Neural cell (in vitro differentiated cells): ENCODE measurements around the gene ASMTL. TPM values are rescaled to one million over a fixed set of nuclear protein-coding genes. Genes with fewer than 3 reads are reported as not detected.

Experiments
- H2AFZ ChIP-seq: fragments of 200-600, 300-800 bp; sonication (generic), shearing (Covaris generic); 2 replicates; pipeline ENCODE4 v1.6.0; 2014; ENCODE audit warnings: low read depth, mild to moderate bottlenecking, antibody characterized with exemption, low read length, moderate library complexity
- H3F3A ChIP-seq: fragments of 200-600 bp; shearing (Covaris generic); 2 replicates; pipeline ENCODE4 v1.6.1; 2016; ENCODE audit warnings: mild to moderate bottlenecking, moderate library complexity, mixed read lengths, antibody characterized with exemption, low read length; ENCODE audit not compliant: insufficient read depth, poor library complexity, severe bottlenecking
- H3K27ac ChIP-seq: fragments of 200-600, 300-800 bp; sonication (generic), shearing (Covaris generic); 2 replicates; pipeline ENCODE4 v1.5.1; 2014; ENCODE audit warnings: mild to moderate bottlenecking, low read length, moderate library complexity
- H3K27me3 ChIP-seq: fragments of 300-800, 200-600 bp; sonication (generic), shearing (Covaris generic); 2 replicates; pipeline ENCODE4 v1.6.0; 2014; ENCODE audit warnings: mild to moderate bottlenecking, low read depth, low read length, moderate library complexity; ENCODE audit not compliant: insufficient read depth
- H3K36me3 ChIP-seq: fragments of 300-800, 200-600 bp; sonication (generic), shearing (Covaris generic); 2 replicates; pipeline ENCODE4 v1.5.1; 2014; ENCODE audit warnings: mild to moderate bottlenecking, antibody characterized with exemption, low read length, moderate library complexity; ENCODE audit not compliant: insufficient read depth
- H3K4me2 ChIP-seq: fragments of 300-800, 200-600 bp; sonication (generic), shearing (Covaris generic); 2 replicates; pipeline ENCODE4 v1.6.0; 2014; ENCODE audit warnings: mild to moderate bottlenecking, low read length
- H3K4me3 ChIP-seq: fragments of 300-800, 200-600 bp; sonication (generic), shearing (Covaris generic); 2 replicates; pipeline ENCODE4 v1.5.1; 2014; ENCODE audit warnings: mild to moderate bottlenecking, low read length, moderate library complexity
- H3K79me2 ChIP-seq: fragments of 200-600 bp; shearing (Covaris generic); replicated peaks from 2 replicates; pipeline ENCODE4 v1.6.0; 2014; ENCODE audit warnings: mild to moderate bottlenecking, low read length, moderate library complexity; ENCODE audit not compliant: insufficient read depth
- H3K9ac ChIP-seq: fragments of 300-800, 200-600 bp; sonication (generic), shearing (Covaris generic); 2 replicates; pipeline ENCODE4 v1.6.1; 2016; ENCODE audit warnings: mild to moderate bottlenecking, low read length, mixed read lengths
- H3K9me2 ChIP-seq: fragments of 200-600 bp; shearing (Covaris generic); 2 replicates; pipeline ENCODE4 v1.6.1; 2016; ENCODE audit warnings: mild to moderate bottlenecking, low read length, mixed read lengths; ENCODE audit not compliant: insufficient read depth
- H3K9me3 ChIP-seq: fragments of 200-600, 300-800 bp; sonication (generic), shearing (Covaris generic); 2 replicates; pipeline ENCODE4 v1.6.1; 2016; ENCODE audit warnings: mild to moderate bottlenecking, mixed run types, low read length, moderate library complexity, mixed read lengths
- H4K20me1 ChIP-seq: fragments of 200-600 bp; shearing (Covaris generic); 2 replicates; pipeline ENCODE4 v1.6.1; 2016; ENCODE audit warnings: mild to moderate bottlenecking, mixed run types; ENCODE audit not compliant: insufficient read depth
- EP300 ChIP-seq: fragments of 450-650 bp; conservative IDR thresholded peaks from 2 replicates; pipeline ENCODE4 v1.6.1; 2014; ENCODE audit warnings: antibody characterized with exemption, mild to moderate bottlenecking, moderate library complexity; ENCODE audit not compliant: poor library complexity, severe bottlenecking
- EZH2 ChIP-seq: fragments of 200-600, 300-800 bp; shearing (Covaris generic), sonication (generic); IDR thresholded peaks from 2 replicates; pipeline ENCODE4 v1.6.1; 2014; ENCODE audit warnings: antibody characterized with exemption, low read length, borderline replicate concordance, mild to moderate bottlenecking; ENCODE audit not compliant: insufficient read depth, poor library complexity, severe bottlenecking
- MXI1 ChIP-seq: fragments of 450-650 bp; conservative IDR thresholded peaks from 2 replicates; pipeline ENCODE4 v1.6.1; 2014; ENCODE audit warnings: antibody characterized with exemption, mild to moderate bottlenecking; ENCODE audit not compliant: poor library complexity, severe bottlenecking
- POLR2AphosphoS5 ChIP-seq: IDR thresholded peaks from 2 replicates; pipeline ENCODE4 v1.6.1; 2012
- RAD21 ChIP-seq: fragments of 450-650 bp; conservative IDR thresholded peaks from 2 replicates; pipeline ENCODE4 v1.6.1; 2014; ENCODE audit warnings: antibody characterized with exemption, mild to moderate bottlenecking, moderate library complexity
- SMC3 ChIP-seq: fragments of 450-650 bp; conservative IDR thresholded peaks from 2 replicates; pipeline ENCODE4 v1.6.1; 2014; ENCODE audit warnings: antibody characterized with exemption, mild to moderate bottlenecking, moderate library complexity; ENCODE audit not compliant: poor library complexity
- TAF1 ChIP-seq: IDR thresholded peaks from 2 replicates; pipeline ENCODE4 v1.6.1; 2012; ENCODE audit warnings: low read depth
- polyA plus RNA-seq: library from polyadenylated mRNA; depleted of rRNA; stranded (reverse); fragments of >200 nt; gene quantifications from 2 replicates; pipeline ENCODE4 v1.2.3, GENCODE V29; 2014
- TF ChIP-seq, protein P1 (sequence below): IDR thresholded peaks from 2 replicates; pipeline ENCODE4 v1.6.1; 2012; ENCODE audit warnings: borderline replicate concordance
- TF ChIP-seq, protein P2 (sequence below): fragments of 450-650 bp; IDR thresholded peaks from 2 replicates; pipeline ENCODE4 v1.5.1; 2014; ENCODE audit warnings: antibody characterized with exemption, mild to moderate bottlenecking, moderate library complexity; ENCODE audit not compliant: poor library complexity, severe bottlenecking

Gene ASMTL
- polyA plus RNA-seq, 1 donor from 2014 or later = 25.9 TPM

DNA sequence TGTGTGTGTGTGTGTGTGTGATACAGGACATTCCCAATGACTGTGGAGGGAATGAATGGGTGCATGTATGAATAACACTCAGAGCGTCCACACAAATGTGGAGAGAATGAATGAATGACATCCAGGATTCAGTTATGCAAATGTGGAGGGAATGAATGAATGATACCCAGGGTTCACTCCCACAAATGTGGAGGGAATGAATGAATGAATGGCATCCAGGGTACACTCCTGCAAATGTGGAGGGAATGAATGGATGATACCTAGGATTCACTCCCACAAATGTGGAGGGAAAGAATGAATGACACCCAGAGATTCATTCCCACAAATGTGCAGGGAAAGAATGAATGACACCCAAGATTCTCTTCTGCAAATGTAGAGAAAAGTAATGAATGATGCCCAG, 36.0 kb upstream of the ASMTL start:
- Histone ChIP-seq H3K27ac (no peak overlapping the region), H3K9me2 (no peaks in the 10 kb centered on the region), H3K4me3 (no peak overlapping the region), H3K36me3 (no peaks in the 10 kb centered on the region), H3F3A (no peaks in the 10 kb centered on the region), H3K4me2 (no peak overlapping the region), H3K27me3 (no peaks in the 10 kb centered on the region), H4K20me1 (no peaks in the 10 kb centered on the region), H3K79me2 (no peaks in the 10 kb centered on the region), H2AFZ (no peak overlapping the region), H3K9me3 (no peaks in the 10 kb centered on the region), H3K9ac (no peak overlapping the region)
- TF ChIP-seq EZH2 = no peak
- no peak for TF ChIP-seq EP300
- no peak for TF ChIP-seq TAF1
- TF ChIP-seq, protein P1, sequence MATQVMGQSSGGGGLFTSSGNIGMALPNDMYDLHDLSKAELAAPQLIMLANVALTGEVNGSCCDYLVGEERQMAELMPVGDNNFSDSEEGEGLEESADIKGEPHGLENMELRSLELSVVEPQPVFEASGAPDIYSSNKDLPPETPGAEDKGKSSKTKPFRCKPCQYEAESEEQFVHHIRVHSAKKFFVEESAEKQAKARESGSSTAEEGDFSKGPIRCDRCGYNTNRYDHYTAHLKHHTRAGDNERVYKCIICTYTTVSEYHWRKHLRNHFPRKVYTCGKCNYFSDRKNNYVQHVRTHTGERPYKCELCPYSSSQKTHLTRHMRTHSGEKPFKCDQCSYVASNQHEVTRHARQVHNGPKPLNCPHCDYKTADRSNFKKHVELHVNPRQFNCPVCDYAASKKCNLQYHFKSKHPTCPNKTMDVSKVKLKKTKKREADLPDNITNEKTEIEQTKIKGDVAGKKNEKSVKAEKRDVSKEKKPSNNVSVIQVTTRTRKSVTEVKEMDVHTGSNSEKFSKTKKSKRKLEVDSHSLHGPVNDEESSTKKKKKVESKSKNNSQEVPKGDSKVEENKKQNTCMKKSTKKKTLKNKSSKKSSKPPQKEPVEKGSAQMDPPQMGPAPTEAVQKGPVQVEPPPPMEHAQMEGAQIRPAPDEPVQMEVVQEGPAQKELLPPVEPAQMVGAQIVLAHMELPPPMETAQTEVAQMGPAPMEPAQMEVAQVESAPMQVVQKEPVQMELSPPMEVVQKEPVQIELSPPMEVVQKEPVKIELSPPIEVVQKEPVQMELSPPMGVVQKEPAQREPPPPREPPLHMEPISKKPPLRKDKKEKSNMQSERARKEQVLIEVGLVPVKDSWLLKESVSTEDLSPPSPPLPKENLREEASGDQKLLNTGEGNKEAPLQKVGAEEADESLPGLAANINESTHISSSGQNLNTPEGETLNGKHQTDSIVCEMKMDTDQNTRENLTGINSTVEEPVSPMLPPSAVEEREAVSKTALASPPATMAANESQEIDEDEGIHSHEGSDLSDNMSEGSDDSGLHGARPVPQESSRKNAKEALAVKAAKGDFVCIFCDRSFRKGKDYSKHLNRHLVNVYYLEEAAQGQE = no peak
- TF ChIP-seq MXI1 = no peak
- no peak for TF ChIP-seq RAD21
- TF ChIP-seq, protein P2, sequence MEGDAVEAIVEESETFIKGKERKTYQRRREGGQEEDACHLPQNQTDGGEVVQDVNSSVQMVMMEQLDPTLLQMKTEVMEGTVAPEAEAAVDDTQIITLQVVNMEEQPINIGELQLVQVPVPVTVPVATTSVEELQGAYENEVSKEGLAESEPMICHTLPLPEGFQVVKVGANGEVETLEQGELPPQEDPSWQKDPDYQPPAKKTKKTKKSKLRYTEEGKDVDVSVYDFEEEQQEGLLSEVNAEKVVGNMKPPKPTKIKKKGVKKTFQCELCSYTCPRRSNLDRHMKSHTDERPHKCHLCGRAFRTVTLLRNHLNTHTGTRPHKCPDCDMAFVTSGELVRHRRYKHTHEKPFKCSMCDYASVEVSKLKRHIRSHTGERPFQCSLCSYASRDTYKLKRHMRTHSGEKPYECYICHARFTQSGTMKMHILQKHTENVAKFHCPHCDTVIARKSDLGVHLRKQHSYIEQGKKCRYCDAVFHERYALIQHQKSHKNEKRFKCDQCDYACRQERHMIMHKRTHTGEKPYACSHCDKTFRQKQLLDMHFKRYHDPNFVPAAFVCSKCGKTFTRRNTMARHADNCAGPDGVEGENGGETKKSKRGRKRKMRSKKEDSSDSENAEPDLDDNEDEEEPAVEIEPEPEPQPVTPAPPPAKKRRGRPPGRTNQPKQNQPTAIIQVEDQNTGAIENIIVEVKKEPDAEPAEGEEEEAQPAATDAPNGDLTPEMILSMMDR = no peak
- TF ChIP-seq SMC3 = no peak
- TF ChIP-seq POLR2AphosphoS5 = no peak

DNA sequence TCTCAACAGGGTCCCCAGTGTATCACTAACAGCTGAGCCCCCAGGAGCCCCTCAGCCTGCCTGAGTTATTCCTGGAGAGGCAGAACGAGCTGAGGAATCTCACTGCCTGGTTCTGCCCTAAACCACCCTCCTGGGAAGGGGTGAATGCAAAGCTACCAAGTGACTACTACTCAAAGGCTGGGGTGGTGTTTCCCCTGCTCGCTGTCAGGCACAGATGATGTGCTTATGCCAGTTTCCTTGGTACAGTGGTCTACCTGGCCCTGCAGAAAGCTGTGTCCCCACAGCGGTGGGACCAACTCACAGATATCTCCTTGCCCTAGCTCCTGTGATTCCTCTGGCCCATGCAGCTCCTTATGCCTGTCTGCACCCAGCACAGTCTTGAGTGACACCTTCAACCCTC, 35.4 kb upstream of the ASMTL start:
- no peak for TF ChIP-seq MXI1
- TF ChIP-seq EP300 = no peak
- TF ChIP-seq SMC3 = no peak
- TF ChIP-seq POLR2AphosphoS5 = no peak
- TF ChIP-seq TAF1 = no peak
- no peak for TF ChIP-seq EZH2
- TF ChIP-seq RAD21 = no peak
- TF ChIP-seq, protein P1 = no peak
- TF ChIP-seq, protein P2 = no peak
- H3K27me3 ChIP-seq = no peaks in the 10 kb centered on the region
- no peaks in the 10 kb centered on the region for H3F3A ChIP-seq
- no peak overlapping the region for H3K4me3 ChIP-seq
- H3K4me2 ChIP-seq = no peak overlapping the region
- no peak overlapping the region for H2AFZ ChIP-seq
- no peaks in the 10 kb centered on the region for H3K36me3 ChIP-seq
- no peaks in the 10 kb centered on the region for H3K79me2 ChIP-seq
- H3K9ac ChIP-seq = no peak overlapping the region
- H3K9me3 ChIP-seq = no peaks in the 10 kb centered on the region
- H3K27ac ChIP-seq = no peak overlapping the region
- no peaks in the 10 kb centered on the region for H3K9me2 ChIP-seq
- no peaks in the 10 kb centered on the region for H4K20me1 ChIP-seq
